ENCODE measurements around the gene OPRM1.

The OPRM1 gene

GRCh38 chr6:154243793-154244750 is 205.0 kb downstream of the OPRM1 start:
- no peak for DNase-seq

GRCh38 chr6:154245506-154245905 is 206.5 kb downstream of the OPRM1 start:
- no peak for DNase-seq

GRCh38 chr6:154246723-154247118 is 207.7 kb downstream of the OPRM1 start:
- DNase-seq: no peak

- peak; percentile 25 for DNase-seq
Observed at GRCh38 chr6:154247119-154247861, 208.2 kb downstream of the OPRM1 start.

- peak; percentile 49 for DNase-seq
Observed at GRCh38 chr6:154249499-154250298, 210.7 kb downstream of the OPRM1 start.

GRCh38 chr6:154251116-154251515 is 212.1 kb downstream of the OPRM1 start:
- peak; percentile 49 for DNase-seq

- DNase-seq: peak; percentile 59
Observed at GRCh38 chr6:154252678-154253077, 213.6 kb downstream of the OPRM1 start.

GRCh38 chr6:154257067-154257466 is 218.0 kb downstream of the OPRM1 start:
- peak; percentile 87 for DNase-seq

- DNase-seq: peak; percentile 40
Observed at GRCh38 chr6:154258064-154258757, 219.2 kb downstream of the OPRM1 start.

- DNase-seq: no peak
Observed at GRCh38 chr6:154261688-154262397, 222.8 kb downstream of the OPRM1 start.

- no peak for DNase-seq
Observed at GRCh38 chr6:154266560-154267099, 227.6 kb downstream of the OPRM1 start.

- DNase-seq: no peak
Observed at GRCh38 chr6:154267508-154268106, 228.6 kb downstream of the OPRM1 start.

- DNase-seq: peak; percentile 67
Observed at GRCh38 chr6:154268486-154268885, 229.4 kb downstream of the OPRM1 start.

GRCh38 chr6:154274168-154274567 is 235.1 kb downstream of the OPRM1 start:
- DNase-seq: no peak

- DNase-seq: peak; percentile 74
Observed at GRCh38 chr6:154276810-154277628, 238.0 kb downstream of the OPRM1 start.

GRCh38 chr6:154277629-154278017 is 238.6 kb downstream of the OPRM1 start:
- no peak for DNase-seq

- no peak for DNase-seq
Observed at GRCh38 chr6:154280521-154280920, 241.5 kb downstream of the OPRM1 start.

GRCh38 chr6:154284313-154284853 is 245.3 kb downstream of the OPRM1 start:
- no peak for DNase-seq

- no peak for DNase-seq
Observed at GRCh38 chr6:154285826-154286225, 246.8 kb downstream of the OPRM1 start.
